Measurements from ENCODE around the gene AXIN1. TPM values are rescaled to one million over a fixed set of nuclear protein-coding genes. Genes with fewer than 3 reads are reported as not detected.

AXIN1 gene
- polyA plus RNA-seq, 2 of the 4 experiments (the other 2 are of a cell fraction): 8.7 to 19.3 TPM

DNA sequence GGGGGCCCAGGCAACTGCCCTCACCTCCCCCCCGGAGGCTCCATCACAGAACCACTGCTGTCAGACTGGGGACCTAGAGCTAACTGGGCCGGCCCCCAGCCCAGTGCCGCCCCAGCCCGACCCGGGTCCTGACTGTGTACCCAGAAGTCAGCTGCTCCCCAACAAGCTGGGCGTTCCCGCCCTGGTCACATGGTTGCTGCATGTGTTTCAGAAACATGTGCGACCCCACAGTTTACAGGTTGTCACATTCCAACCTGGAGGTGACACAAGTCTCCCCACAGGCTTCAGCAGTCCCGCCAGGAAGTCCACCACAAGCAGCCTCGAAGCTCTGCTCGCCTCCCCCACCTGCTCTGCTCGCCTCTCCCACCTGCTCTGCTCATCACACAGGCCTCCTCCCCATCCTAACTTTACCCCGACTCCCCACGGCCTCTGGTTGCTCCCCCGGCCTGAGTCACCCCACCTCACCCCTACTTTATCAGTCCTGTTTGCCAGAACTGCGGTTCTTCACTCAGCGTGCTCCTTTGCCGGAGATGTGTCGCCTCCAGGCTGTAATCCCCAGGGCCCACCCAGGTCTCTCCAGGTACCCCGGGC lies 16.8 kb upstream of the AXIN1 start:
- H3K27ac ChIP-seq: peak overlapping the region in 1 of 2 experiments; percentile 89; a peak in 3 of 6 replicates
- H3K4me1 ChIP-seq: peaks cover 17% of the 10 kb centered on the region; the same call in 2 of the 3 replicates
- H3K4me3 ChIP-seq: peak overlapping the region; percentile 58; the same call in 2 of the 3 replicates
- POLR2A ChIA-PET: no interaction called here
- H3K4me2 ChIP-seq: peak overlapping the region; percentile 72
- CTCF ChIA-PET: interaction anchor here (0.7 to 1.2 kb wide), 3 partner anchors 13 to 303 kb away, joined by 3 to 6 read pairs (median 3); no protein-coding TSS in a partner anchor
- FAIRE-seq (no peak), DNase-seq (ENCODE audit: low read depth in 1 of 2, low spot score in 1 of 2) (no peak), ATAC-seq (no peak)
- WGBS (ENCODE audit: missing lambda C conversion rate): 88% methylated on average over 16 of the region's 20 CpGs
- no peaks in the 10 kb centered on the region for H3K9me3 ChIP-seq
- TF ChIP-seq, protein P1, sequence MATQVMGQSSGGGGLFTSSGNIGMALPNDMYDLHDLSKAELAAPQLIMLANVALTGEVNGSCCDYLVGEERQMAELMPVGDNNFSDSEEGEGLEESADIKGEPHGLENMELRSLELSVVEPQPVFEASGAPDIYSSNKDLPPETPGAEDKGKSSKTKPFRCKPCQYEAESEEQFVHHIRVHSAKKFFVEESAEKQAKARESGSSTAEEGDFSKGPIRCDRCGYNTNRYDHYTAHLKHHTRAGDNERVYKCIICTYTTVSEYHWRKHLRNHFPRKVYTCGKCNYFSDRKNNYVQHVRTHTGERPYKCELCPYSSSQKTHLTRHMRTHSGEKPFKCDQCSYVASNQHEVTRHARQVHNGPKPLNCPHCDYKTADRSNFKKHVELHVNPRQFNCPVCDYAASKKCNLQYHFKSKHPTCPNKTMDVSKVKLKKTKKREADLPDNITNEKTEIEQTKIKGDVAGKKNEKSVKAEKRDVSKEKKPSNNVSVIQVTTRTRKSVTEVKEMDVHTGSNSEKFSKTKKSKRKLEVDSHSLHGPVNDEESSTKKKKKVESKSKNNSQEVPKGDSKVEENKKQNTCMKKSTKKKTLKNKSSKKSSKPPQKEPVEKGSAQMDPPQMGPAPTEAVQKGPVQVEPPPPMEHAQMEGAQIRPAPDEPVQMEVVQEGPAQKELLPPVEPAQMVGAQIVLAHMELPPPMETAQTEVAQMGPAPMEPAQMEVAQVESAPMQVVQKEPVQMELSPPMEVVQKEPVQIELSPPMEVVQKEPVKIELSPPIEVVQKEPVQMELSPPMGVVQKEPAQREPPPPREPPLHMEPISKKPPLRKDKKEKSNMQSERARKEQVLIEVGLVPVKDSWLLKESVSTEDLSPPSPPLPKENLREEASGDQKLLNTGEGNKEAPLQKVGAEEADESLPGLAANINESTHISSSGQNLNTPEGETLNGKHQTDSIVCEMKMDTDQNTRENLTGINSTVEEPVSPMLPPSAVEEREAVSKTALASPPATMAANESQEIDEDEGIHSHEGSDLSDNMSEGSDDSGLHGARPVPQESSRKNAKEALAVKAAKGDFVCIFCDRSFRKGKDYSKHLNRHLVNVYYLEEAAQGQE (IDR thresholded peaks at IDR 0.05): no peak
- TF ChIP-seq CBX2 (IDR thresholded peaks at IDR 0.05; ENCODE audit: borderline replicate concordance, low read depth): no peak
- TF ChIP-seq RCOR1 (IDR thresholded peaks at IDR 0.05; ENCODE audit: low read depth, low read length): no peak
- no peak for TF ChIP-seq MAZ (IDR thresholded peaks at IDR 0.05; ENCODE audit: borderline replicate concordance, low read depth, low read length)
- no peak for TF ChIP-seq JUN (IDR thresholded peaks at IDR 0.05)
- TF ChIP-seq PHF8 (IDR thresholded peaks at IDR 0.05; ENCODE audit: borderline replicate concordance, low read depth): no peak
- TF ChIP-seq FOXS1 (CRISPR knock-in tag; IDR thresholded peaks at IDR 0.05): no peak
- TF ChIP-seq RNF2 (IDR thresholded peaks at IDR 0.05; ENCODE audit: borderline replicate concordance, low read depth): no peak
- TF ChIP-seq POLR2AphosphoS2 (conservative IDR thresholded peaks at IDR 0.05; ENCODE audit: low read length): no peak
- TF ChIP-seq POLR2A (IDR thresholded peaks at IDR 0.05; ENCODE audit: low read length): no peak
- TF ChIP-seq, protein P2, sequence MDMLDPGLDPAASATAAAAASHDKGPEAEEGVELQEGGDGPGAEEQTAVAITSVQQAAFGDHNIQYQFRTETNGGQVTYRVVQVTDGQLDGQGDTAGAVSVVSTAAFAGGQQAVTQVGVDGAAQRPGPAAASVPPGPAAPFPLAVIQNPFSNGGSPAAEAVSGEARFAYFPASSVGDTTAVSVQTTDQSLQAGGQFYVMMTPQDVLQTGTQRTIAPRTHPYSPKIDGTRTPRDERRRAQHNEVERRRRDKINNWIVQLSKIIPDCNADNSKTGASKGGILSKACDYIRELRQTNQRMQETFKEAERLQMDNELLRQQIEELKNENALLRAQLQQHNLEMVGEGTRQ (IDR thresholded peaks at IDR 0.05): no peak
- no peak for TF ChIP-seq MYC (IDR thresholded peaks at IDR 0.05; ENCODE audit: borderline replicate concordance, low read length)
- TF ChIP-seq FOSL2 (IDR thresholded peaks at IDR 0.05): no peak
- TF ChIP-seq FOSL2 (CRISPR knock-in tag; IDR thresholded peaks at IDR 0.05): no peak
- TF ChIP-seq FOSB (CRISPR knock-in tag; IDR thresholded peaks at IDR 0.05): no peak
- no peak for TF ChIP-seq EHMT2 (IDR thresholded peaks at IDR 0.05; ENCODE audit: low read depth)

DNA sequence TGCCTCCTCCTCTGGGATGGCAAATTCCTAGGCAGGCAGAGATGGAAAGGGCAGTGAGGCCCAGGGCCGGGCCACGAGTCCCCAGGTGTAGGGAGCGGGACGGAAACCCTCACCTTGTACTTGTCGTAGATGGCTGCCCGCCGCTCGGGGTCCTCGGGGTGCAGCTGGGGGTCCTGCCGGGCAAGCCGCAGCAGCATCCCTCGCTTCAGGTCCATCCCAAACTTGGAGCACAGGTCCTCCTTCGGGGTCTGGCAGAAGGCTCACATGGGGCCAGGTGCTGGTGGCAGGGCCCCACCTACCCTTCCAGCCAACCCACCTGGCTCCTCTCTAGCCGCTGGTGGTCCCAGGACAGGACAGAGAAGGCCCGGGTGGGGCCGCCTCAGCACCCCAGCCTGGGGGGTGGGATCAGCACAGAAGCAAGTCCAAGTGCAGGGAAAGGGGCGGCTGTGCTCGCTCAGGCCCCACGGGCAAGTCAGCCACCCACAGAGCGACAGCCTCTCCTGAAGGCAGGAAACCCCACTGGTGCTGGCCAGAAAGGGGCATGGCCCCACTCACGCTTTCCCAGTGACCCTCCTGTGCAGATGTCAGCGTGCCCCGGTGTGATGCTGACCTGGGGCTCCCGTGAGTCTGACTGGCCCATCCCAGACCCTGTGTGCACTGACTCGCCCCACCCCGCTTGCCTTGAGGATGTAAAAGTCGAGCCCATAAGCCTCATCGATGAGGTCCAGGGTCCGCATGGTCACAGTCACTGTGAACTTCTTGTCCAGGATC lies 16.1 kb upstream of the AXIN1 start:
- no peak for DNase-seq (ENCODE audit: low read depth in 1 of 2, low spot score in 1 of 2)
- Histone ChIP-seq H3K4me3 (no peak overlapping the region), H3K4me2 (no peak overlapping the region), H3K27ac (no peak overlapping the region), H3K9me3 (no peaks in the 10 kb centered on the region), H3K4me1 (peaks cover 17% of the 10 kb centered on the region; the same call in 2 of the 3 replicates)
- ChIA-PET CTCF (interaction anchor here (1.1 to 7.6 kb wide), 5 partner anchors 18 to 303 kb away, joined by 3 to 76 read pairs (median 6); partner anchors contain the start of gene AXIN1), POLR2A (no interaction called here)
- FAIRE-seq: no peak
- WGBS (ENCODE audit: missing lambda C conversion rate): 95% methylated on average over 24 of the region's 29 CpGs
- ATAC-seq: no peak
- TF ChIP-seq, protein P3, sequence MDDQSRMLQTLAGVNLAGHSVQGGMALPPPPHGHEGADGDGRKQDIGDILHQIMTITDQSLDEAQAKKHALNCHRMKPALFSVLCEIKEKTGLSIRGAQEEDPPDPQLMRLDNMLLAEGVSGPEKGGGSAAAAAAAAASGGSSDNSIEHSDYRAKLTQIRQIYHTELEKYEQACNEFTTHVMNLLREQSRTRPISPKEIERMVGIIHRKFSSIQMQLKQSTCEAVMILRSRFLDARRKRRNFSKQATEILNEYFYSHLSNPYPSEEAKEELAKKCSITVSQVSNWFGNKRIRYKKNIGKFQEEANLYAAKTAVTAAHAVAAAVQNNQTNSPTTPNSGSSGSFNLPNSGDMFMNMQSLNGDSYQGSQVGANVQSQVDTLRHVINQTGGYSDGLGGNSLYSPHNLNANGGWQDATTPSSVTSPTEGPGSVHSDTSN (IDR thresholded peaks at IDR 0.05): no peak
- TF ChIP-seq KDM5A (IDR thresholded peaks at IDR 0.05) (no peak), EP300 (IDR thresholded peaks at IDR 0.05) (no peak), CEBPB (IDR thresholded peaks at IDR 0.05) (no peak), ZFP36 (IDR thresholded peaks at IDR 0.05; ENCODE audit: borderline replicate concordance, partially characterized antibody) (no peak), POLR2A (IDR thresholded peaks at IDR 0.05; ENCODE audit: low read length) (no peak), NFE2L2 (conservative IDR thresholded peaks at IDR 0.05; ENCODE audit: low read length) (no peak), HOXB13 (CRISPR knock-in tag; IDR thresholded peaks at IDR 0.05; ENCODE audit: low read depth) (no peak), RFX5 (IDR thresholded peaks at IDR 0.05) (no peak)
